ENCODE results near the gene NABP1.

NABP1 gene

GRCh38 chr2:191679818-191680600 is 2.1 kb downstream of the NABP1 start:
- DNase-seq (ENCODE audit: low spot score) (peak; percentile 88), FAIRE-seq (peak; percentile 79)

GRCh38 chr2:191680639-191681038 is 2.7 kb downstream of the NABP1 start:
- FAIRE-seq (no peak), DNase-seq (ENCODE audit: low spot score) (no peak)

GRCh38 chr2:191682126-191682525 is 4.2 kb downstream of the NABP1 start:
- FAIRE-seq (no peak), DNase-seq (ENCODE audit: low spot score) (no peak)

DNA sequence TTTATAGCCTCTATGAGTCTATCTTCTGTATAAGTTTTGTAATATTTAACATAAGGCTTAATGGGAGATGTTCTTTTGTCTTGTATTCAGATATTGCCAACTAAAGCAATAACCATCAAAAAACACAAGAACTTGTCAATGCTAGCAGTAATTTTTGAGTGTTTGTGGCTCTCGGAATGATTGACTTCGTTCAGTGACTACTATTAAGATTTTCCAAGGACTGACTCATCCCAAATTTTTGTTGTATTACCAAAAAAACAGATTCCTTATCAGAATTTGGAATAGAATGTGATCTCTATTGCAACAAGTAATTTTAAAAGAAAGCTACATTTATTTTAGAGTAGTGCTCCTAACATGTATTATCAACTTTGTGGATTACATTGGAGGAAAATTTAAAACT is 8.1 kb downstream of the NABP1 start:
- no peak for FAIRE-seq
- DNase-seq (ENCODE audit: low spot score) = no peak

DNA sequence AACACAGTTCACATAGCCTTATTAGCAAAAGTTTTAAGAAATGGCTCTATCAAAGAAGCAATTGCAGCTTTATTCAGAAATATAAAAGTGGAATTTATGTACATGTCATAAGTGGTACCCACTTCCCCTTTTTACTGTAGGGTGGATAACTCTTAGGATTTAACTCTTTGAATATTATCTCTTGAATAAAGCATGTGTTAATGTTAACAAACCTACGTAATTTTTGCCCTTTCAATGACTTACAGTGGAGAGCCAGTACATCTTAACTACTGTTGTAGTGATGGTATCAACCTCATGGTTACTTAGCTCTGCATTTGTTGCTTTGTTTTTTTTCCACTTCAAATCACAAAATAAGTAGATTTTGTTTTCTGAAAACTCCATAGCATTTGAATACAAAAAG is 8.8 kb downstream of the NABP1 start:
- DNase-seq (ENCODE audit: low spot score) (no peak), FAIRE-seq (no peak)

DNA sequence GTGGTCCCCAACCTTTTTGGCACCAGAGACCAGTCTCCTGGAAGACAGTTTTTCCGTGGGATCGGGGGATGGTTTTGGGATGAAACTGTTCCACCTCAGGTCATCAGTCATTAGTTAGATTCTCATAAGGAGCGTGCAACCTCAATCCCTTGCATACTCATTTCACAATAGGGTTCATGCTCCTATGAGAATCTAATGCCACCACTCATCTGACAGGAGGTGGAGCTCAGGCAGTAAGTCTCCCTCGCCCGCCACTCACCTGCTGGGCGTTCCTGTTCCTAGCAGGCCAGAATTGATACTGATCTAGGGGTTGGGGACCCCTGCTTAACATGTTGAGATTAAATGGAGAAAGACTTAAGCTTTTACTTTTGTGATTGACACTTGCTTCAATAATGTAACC is 9.9 kb downstream of the NABP1 start:
- FAIRE-seq (no peak), DNase-seq (ENCODE audit: low spot score) (no peak)

GRCh38 chr2:191688934-191689695 is 11.2 kb downstream of the NABP1 start:
- peak; percentile 86 for FAIRE-seq
- peak; percentile 76 for DNase-seq (ENCODE audit: low spot score)

DNA sequence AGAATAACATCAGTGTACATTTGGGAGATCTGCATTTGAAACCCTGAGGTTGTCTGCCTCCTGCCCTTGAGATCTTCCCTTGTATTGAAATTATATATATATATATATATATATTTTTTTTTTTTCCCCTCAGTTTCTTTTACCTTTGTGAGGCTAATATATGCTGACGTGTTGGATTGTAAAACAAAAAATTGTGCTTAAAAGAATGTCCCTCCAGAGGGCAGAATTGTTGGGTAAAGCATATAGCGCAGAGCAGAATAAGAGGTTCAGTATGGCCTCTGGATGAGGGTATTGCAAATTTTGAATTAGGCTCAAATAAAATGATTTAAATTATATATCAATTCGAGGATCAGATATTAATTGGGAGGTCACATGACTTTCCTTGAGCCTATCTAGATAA is 12.4 kb downstream of the NABP1 start:
- peak; percentile 7 for FAIRE-seq
- DNase-seq (ENCODE audit: low spot score) = no peak

- FAIRE-seq = peak; percentile 86
- DNase-seq (ENCODE audit: low spot score) = peak; percentile 66
Measured at GRCh38 chr2:191691016-191691735, 13.2 kb downstream of the NABP1 start.

GRCh38 chr2:191691898-191692297 is 14.0 kb downstream of the NABP1 start:
- DNase-seq (ENCODE audit: low spot score) = no peak
- FAIRE-seq = no peak

GRCh38 chr2:191692502-191693115 is 14.7 kb downstream of the NABP1 start:
- no peak for FAIRE-seq
- DNase-seq (ENCODE audit: low spot score) = no peak

DNA sequence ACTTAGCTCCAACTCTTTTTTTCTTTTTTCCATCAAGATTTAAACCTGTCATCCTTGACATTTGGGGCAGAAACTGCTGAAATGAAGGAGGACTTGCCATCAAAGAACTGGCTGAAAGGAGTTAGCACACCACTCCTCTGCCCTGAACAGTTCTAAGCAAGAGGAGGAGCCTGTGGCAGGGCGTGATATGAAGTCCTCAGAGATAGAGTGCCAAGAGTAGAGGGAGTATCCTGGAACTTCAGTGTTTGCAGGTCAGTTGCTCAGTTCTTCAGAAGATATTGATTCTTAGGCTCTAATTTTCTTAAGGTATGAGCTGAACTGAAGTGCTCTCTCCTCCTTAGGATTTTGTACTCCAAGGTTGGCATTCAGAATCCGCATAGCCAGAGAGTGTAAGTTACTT is 15.2 kb downstream of the NABP1 start:
- FAIRE-seq = no peak
- DNase-seq (ENCODE audit: low spot score) = no peak

DNA sequence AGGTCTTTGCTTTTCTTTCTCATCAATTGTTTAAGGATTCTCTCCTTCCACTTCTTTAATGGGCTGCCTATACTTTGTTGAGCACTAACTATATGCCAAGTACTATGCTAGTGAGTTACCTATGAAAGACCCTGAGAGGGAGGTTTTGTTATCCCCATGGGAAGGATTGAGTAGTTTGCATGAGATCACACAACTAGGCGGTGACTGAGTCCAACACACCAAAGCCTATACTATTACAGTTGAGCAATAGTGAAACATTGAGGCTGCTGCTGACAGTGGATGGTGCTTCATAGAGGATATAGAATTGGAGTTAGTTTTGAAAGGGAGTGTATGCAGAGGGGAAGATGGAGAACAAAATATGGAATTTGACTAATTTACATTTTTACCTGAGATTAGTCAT is 15.8 kb downstream of the NABP1 start:
- no peak for FAIRE-seq
- no peak for DNase-seq (ENCODE audit: low spot score)

DNA sequence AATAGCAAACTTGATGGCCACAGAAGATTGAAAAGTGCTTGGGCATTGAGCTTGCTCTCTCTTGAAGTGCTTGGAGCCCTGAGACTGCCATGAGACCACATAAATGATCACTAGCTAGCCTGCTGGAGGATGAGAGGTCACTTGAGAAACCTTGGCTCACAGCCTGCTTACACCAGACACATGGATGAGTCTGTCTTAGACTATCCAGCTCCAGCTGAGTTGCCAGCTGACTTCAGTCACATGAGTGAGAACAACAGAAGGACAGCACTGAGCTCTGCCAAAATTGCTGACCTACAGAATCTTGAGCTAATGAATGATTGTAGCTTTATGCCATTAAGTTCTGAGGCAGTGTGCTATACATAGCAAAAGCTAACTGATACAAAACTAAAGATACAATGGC is 18.1 kb downstream of the NABP1 start:
- peak; percentile 64 for DNase-seq (ENCODE audit: low spot score)
- peak; percentile 75 for FAIRE-seq

DNA sequence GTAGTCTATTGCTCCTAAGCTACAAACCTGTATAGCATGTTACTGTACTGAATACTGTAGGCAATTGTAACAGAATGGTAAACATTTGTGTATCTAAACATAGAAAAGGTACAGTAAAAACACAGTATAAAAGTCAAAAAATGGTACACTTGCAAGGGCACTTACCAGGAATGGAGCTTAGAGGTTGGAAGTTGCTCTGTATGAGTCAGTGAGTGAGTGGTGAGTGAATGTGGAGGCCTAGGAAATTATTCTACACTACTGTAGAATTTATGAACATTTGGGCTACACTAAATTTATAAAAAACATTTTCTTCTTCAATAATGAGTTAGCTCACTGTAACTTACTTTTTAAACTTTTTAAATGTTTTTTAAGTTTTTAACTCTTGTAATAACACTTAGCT is 19.0 kb downstream of the NABP1 start:
- DNase-seq (ENCODE audit: low spot score) = no peak
- peak; percentile 55 for FAIRE-seq

- FAIRE-seq = no peak
Measured at GRCh38 chr2:191697870-191698269, 19.9 kb downstream of the NABP1 start.

GRCh38 chr2:191699341-191699945 is 21.5 kb downstream of the NABP1 start:
- FAIRE-seq = peak; percentile 57
- no peak for DNase-seq (ENCODE audit: low spot score)

More at GRCh38 chr2:191697870-191698269, 19.9 kb downstream of the NABP1 start:
- no peak for DNase-seq (ENCODE audit: low spot score)

DNA sequence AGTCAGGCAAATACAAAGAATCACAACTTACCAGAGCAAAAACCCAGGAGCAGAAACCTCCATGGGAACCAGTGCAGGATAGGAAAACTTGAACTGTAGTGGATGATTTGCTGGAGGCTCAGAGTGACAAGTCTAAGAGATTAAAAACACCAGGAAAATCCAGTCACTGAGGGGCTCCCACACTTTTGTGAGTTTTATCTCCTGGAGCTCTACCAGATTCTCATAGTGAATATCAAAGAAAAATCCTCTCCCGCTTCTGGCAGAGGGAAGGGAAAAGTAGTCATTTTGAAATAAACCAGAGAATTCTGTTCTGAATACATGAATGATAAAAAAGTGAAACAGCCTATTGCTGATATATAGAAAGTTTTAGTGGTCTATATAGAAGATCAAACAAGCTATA is 23.1 kb downstream of the NABP1 start:
- FAIRE-seq = no peak
- no peak for DNase-seq (ENCODE audit: low spot score)

- no peak for DNase-seq (ENCODE audit: low spot score)
Measured at GRCh38 chr2:191701696-191702095, 23.8 kb downstream of the NABP1 start.

DNA sequence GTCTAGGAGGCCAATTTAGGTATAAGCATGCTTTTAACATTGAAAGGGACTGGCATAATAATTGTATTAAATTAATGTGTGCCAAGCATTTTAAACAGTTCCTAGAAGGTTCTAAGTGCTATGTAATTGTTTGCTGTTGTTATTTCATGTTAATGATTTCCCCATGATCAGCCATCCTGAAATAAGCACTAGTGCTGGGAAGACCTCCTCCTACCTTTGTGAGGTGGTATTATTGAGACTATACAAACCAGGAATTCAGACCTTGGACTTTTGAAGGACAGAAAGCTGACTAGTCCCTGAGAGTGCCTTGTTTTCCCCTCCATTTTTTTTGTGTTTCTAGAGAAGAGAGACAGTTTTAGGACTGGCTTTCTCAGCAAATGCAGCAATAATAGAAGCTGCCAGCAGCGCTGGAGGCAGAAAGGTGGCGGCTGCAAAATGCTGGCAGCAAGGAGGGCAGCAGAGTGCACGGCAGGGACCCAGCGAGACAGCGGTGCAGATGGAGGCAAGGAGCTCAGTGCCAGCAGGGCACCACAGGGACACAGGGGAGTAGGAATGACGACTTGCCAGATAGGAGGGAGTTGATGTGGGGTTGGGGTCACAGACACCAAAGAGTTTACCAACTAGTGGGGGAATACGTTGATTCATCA is 25.3 kb downstream of the NABP1 start:
- FAIRE-seq (no peak), DNase-seq (ENCODE audit: low spot score) (no peak)

More at GRCh38 chr2:191701696-191702095, 23.8 kb downstream of the NABP1 start:
- FAIRE-seq = no peak

DNA sequence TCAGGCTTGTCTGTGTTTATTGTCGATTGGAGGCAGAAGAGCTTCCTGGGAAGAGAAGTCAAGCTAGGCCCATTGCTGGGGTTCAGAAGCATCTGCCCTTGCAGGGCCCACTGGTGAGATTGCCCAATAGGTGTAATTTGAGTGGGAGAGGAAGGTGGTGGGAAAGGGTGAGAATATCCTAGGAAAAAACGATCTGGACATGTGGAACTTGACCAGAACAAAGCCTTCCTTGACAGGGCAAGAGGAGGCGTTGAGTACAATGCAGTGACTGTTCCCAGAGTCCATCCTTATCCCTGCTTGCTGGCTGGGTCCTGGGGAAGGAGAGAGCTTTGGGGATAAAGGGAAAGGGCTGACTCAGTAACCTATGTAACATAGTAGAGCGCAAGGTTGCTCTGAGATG is 27.1 kb downstream of the NABP1 start:
- no peak for DNase-seq (ENCODE audit: low spot score)
- FAIRE-seq = no peak
